Cardiac muscle cell (in vitro differentiated cells and primary cell): Measurements from ENCODE around the gene XRN2. TPM values are rescaled to one million over a fixed set of nuclear protein-coding genes. Genes with fewer than 3 reads are reported as not detected.

Source experiments
- DNase-seq, 2 donors: peaks; one replicate each; pipeline versions ENCODE4 v3.0.0 to v3.0.0-alpha.2; 2010 to 2017; ENCODE audit warnings: low read depth in 1 of 2, low spot score in 1 of 2
- H3K27ac ChIP-seq: fragments of 200-600 bp; sonication (generic); 2 replicates; pipeline ENCODE4 v1.5.1; 2016
- H3K27me3 ChIP-seq: fragments of 200-600 bp; sonication (generic); 2 replicates; pipeline ENCODE4 v1.6.0; 2016; ENCODE audit warnings: control low read depth
- H3K36me3 ChIP-seq: fragments of 200-600 bp; sonication (generic); 2 replicates; pipeline ENCODE4 v1.5.1; 2016; ENCODE audit warnings: control low read depth
- H3K4me1 ChIP-seq: fragments of 200-600 bp; sonication (generic); 2 replicates; pipeline ENCODE4 v1.8.1; 2017; ENCODE audit warnings: low read depth, mild to moderate bottlenecking, mixed run types
- H3K4me3 ChIP-seq: fragments of 200-600 bp; sonication (generic); 2 replicates; pipeline ENCODE4 v1.5.1; 2016; ENCODE audit warnings: mild to moderate bottlenecking
- H3K9me3 ChIP-seq: fragments of 200-600 bp; sonication (generic); 2 replicates; pipeline ENCODE4 v1.5.1; 2017; ENCODE audit warnings: low read depth, mild to moderate bottlenecking, control low read depth
- CTCF ChIP-seq: IDR thresholded peaks from 2 replicates; pipeline ENCODE4 v1.5.1; 2012; ENCODE audit warnings: low read depth, mild to moderate bottlenecking, low read length
- polyA plus RNA-seq: library from polyadenylated mRNA; unstranded; fragments of >200 nt; fragmentation: Nextera tagmentation; extraction: Ambion mirVana; gene quantifications from 2 replicates; pipeline ENCODE4 v1.2.1, GENCODE V29; 2016
- total RNA-seq: library from RNA; depleted of rRNA; stranded (reverse); fragments of >200 nt; gene quantifications from 2 replicates; pipeline ENCODE4 v1.2.3, GENCODE V29; 2016

Gene XRN2
- total and polyA plus RNA-seq, 2 experiments from 2014 or later: 54.5 to 59.8 TPM

GRCh38 chr20:21393166-21393565 lies 90.0 kb downstream of the XRN2 start:
- Histone ChIP-seq H3K4me3 (no peak overlapping the region), H3K27ac (no peak overlapping the region), H3K36me3 (no peaks in the 10 kb centered on the region), H3K4me1 (no peaks in the 10 kb centered on the region), H3K27me3 (peaks cover 90% of the 10 kb centered on the region), H3K9me3 (no peaks in the 10 kb centered on the region)
- DNase-seq: no peak
- no peak for TF ChIP-seq CTCF

DNA sequence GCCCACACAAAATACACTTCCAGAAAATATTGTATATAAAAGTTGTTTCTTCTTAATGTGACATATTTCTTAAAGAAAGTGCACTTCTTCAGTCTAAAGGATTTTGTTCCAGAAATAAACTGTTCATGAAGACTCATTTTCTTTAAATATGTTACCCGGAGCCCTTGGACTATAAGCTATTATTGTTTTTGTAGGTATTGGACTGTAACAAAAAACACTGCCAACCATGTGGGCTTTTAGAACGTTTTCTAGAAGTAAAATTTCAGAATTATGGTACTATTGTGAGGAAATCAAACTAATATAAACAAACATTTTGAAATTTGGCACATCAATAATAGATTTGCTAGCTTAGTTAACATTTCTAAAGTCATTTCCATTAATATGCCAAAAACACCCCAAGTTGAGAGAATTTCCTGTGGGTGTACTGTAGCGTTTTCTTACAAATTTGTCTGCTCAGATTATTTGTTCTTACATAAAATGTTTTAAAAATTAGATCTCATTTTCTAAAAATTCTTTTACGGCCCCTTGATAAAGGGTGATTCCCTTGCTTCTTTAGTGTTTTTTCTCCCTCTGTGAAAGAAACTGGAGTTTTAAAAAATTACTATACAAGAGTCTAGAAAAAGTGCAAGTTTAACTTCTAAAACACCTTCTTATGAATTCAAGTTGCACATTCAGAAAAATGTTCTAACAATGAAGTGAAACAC lies 90.8 kb downstream of the XRN2 start:
- Histone ChIP-seq H3K9me3 (no peaks in the 10 kb centered on the region), H3K4me1 (no peaks in the 10 kb centered on the region), H3K27me3 (peaks cover 98% of the 10 kb centered on the region), H3K27ac (no peak overlapping the region), H3K4me3 (no peak overlapping the region), H3K36me3 (no peaks in the 10 kb centered on the region)
- TF ChIP-seq CTCF: no peak
- DNase-seq: no peak

- Histone ChIP-seq H3K27ac (no peak overlapping the region), H3K9me3 (no peaks in the 10 kb centered on the region), H3K4me1 (no peaks in the 10 kb centered on the region), H3K4me3 (no peak overlapping the region), H3K36me3 (no peaks in the 10 kb centered on the region), H3K27me3 (peaks cover 100% of the 10 kb centered on the region)
- no peak for TF ChIP-seq CTCF
- DNase-seq: no peak
Measured at GRCh38 chr20:21394551-21394950, 91.4 kb downstream of the XRN2 start.

GRCh38 chr20:21395051-21395665 lies 92.0 kb downstream of the XRN2 start:
- no peak for TF ChIP-seq CTCF
- Histone ChIP-seq H3K9me3 (no peaks in the 10 kb centered on the region), H3K4me3 (no peak overlapping the region), H3K27ac (no peak overlapping the region), H3K4me1 (no peaks in the 10 kb centered on the region), H3K36me3 (no peaks in the 10 kb centered on the region), H3K27me3 (peaks cover 100% of the 10 kb centered on the region)
- no peak for DNase-seq

GRCh38 chr20:21395666-21396598 lies 92.8 kb downstream of the XRN2 start:
- Histone ChIP-seq H3K9me3 (no peaks in the 10 kb centered on the region), H3K36me3 (no peaks in the 10 kb centered on the region), H3K27ac (no peak overlapping the region), H3K27me3 (peaks cover 100% of the 10 kb centered on the region), H3K4me3 (no peak overlapping the region), H3K4me1 (no peaks in the 10 kb centered on the region)
- DNase-seq: no peak
- no peak for TF ChIP-seq CTCF
